Measurements from ENCODE around the gene ST6GALNAC3.

DNA sequence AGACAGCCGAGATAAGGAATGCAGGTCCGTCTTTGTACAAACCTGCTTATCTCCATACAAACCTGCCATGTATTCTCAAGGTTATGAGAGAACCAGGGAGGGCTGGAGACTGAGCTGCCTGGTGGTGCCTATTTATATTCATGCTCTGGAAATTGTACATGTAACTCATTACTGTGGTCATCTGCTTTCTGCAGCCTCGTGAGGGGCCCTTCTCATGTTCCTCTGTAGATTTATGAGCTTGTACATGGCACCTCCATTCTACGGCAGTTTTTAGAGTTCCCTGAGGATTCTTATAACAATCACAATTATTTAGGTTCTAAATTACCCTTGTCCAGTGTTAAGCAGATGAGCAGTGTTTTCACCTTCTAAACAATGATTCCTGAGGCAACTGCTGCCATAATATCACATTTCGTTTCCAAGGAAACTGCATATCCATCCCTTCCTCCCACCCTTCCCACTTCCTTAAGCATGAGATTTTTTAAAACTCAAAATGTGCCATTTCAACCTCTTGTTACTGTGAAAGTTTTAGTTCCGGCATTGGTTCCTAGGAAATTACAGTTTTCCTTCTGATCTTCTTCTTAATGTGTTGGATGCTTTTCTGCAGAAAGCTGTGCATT is 112.1 kb downstream of the ST6GALNAC3 start:
- no peak for TF ChIP-seq POLR2A (IDR thresholded peaks at IDR 0.05)
- TF ChIP-seq, protein P1, sequence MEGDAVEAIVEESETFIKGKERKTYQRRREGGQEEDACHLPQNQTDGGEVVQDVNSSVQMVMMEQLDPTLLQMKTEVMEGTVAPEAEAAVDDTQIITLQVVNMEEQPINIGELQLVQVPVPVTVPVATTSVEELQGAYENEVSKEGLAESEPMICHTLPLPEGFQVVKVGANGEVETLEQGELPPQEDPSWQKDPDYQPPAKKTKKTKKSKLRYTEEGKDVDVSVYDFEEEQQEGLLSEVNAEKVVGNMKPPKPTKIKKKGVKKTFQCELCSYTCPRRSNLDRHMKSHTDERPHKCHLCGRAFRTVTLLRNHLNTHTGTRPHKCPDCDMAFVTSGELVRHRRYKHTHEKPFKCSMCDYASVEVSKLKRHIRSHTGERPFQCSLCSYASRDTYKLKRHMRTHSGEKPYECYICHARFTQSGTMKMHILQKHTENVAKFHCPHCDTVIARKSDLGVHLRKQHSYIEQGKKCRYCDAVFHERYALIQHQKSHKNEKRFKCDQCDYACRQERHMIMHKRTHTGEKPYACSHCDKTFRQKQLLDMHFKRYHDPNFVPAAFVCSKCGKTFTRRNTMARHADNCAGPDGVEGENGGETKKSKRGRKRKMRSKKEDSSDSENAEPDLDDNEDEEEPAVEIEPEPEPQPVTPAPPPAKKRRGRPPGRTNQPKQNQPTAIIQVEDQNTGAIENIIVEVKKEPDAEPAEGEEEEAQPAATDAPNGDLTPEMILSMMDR (IDR thresholded peaks at IDR 0.05) = no peak
